ENCODE data around the gene NALCN.

DNA sequence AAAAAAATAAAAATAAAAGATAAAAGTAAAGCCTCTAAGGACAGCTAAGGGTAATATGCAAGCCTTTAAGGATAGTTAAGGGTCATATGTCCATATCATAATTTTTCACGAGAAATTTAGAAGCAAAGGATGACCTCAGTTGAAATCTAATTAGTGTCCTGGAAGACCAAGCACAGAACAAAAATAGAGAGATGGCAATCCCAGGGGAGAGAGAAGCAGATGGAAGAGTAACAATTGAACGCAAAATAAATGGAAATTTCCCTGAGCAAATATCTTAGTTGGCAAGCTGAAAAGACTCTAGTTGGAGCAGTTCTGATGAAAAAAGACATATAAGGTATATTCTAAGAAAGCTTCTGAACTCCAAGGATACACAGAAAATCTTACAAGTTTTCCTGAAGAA is 275.4 kb downstream of the NALCN start:
- TF ChIP-seq JUND (IDR thresholded peaks at IDR 0.05): no peak
- TF ChIP-seq, protein P1, sequence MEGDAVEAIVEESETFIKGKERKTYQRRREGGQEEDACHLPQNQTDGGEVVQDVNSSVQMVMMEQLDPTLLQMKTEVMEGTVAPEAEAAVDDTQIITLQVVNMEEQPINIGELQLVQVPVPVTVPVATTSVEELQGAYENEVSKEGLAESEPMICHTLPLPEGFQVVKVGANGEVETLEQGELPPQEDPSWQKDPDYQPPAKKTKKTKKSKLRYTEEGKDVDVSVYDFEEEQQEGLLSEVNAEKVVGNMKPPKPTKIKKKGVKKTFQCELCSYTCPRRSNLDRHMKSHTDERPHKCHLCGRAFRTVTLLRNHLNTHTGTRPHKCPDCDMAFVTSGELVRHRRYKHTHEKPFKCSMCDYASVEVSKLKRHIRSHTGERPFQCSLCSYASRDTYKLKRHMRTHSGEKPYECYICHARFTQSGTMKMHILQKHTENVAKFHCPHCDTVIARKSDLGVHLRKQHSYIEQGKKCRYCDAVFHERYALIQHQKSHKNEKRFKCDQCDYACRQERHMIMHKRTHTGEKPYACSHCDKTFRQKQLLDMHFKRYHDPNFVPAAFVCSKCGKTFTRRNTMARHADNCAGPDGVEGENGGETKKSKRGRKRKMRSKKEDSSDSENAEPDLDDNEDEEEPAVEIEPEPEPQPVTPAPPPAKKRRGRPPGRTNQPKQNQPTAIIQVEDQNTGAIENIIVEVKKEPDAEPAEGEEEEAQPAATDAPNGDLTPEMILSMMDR (IDR thresholded peaks at IDR 0.05; ENCODE audit: low read depth, low read length, missing input control): no peak

Measured in liver (tissue), 3 donors.